G401 (cell line): ENCODE data around the gene DDX20. TPM values are rescaled to one million over a fixed set of nuclear protein-coding genes. Genes with fewer than 3 reads are reported as not detected.

ENCODE experiments used
- DNase-seq: peaks from one replicate; pipeline ENCODE4 v3.0.0-alpha.2; 2015; ENCODE audit warnings: low spot score
- in situ Hi-C: cut with HindIII; loops from 2 replicates; pipeline ENCODE4 v1.10.0; 2016; ENCODE audit warnings: low sequenced_read_pairs, mixed read lengths
- total RNA-seq: library from RNA; depleted of rRNA; stranded (reverse); fragments of >200 nt; shearing (Covaris generic); gene quantifications from 2 replicates; pipeline ENCODE4 v1.2.3, GENCODE V29; 2014

DDX20 gene
- total RNA-seq, 1 experiment from 2014 or later = 37.9 TPM

DNA sequence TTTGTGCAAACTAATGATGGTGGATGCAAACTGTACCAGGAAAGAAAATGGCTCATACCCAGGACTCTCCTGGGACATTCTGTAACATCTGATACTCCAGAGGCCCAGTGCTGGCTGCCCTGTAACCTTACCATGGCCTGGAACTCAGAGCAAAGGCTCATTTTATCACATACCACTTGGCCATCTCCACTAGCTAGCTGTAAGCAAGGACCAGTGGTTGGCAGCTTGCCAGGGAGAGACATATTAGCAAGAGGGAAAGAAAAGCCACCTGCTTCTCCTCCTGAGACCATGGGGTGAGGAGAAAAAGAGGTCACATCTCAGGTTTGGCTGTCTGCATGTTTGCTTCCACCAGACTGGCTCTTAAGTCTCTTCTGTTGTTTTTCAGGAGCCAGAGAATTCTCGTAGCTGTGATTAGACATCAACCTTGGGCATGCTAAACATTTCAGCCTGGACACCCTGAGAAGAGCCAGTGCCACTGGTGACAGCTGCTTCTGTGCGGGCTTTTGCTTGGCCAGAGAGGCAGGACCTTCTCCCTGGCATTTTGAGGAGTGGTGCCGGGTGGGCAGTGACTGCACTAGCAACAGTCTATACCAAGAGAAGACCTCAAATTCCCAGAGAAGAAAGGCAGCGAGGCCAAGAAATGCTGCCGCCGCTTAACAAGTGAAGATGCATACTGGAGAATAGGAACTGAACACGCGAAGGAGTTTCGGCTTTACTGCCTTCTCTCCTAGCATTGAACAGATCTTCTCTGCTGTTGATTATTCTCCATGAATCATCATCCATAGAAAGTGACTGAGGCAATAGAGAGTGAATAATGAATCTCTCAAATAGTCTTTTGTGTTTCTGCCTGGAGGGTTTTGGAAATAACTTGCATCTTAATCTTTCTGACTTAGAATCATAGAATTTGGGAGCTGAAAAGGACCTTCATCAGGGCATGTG is 9.8 kb upstream of the DDX20 start:
- in situ Hi-C loops = no loop called here
- peak; percentile 80 for DNase-seq

DNA sequence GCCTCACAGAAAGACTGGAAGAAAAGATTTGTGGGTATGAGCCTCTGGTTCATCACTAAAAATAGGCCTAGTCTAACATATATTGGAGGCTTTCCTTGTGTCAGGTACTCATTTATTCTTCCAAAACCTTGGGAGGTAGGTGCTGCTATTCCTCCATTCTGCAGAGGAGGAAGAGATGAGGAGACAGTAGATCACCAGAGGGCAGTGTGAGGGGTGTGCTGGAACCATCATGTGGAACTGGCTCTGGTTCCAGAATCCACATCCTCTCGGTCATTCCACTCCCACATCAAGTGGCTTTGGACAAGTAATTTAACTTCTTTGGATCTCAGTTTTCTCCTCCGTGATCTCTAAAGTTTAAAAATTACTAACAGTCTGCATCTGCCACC is 9.1 kb upstream of the DDX20 start:
- peak; percentile 16 for DNase-seq
- in situ Hi-C loops = no loop called here

DNA sequence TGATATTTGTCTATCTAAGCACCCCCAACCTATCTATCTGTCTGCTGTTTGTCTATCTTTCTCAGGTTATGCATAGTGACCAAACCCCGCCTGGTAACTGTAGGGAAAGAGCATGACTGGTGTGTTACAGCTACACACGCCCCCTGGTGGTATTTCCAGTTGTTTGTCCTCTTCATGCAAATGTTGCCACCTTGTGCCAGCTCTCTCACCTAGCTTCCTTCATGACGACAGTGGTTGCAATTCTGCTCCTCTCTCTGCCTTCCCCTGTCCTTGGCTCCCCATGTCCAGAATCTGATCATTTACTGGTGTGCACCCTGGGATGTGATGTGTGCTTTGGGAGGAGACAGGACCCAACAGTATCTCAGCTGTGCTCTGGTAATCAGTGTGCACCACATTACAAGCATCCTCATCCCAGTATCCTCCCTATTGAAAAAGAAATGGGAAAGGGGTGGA is 8.4 kb upstream of the DDX20 start:
- in situ Hi-C loops = no loop called here
- DNase-seq = peak; percentile 33

DNA sequence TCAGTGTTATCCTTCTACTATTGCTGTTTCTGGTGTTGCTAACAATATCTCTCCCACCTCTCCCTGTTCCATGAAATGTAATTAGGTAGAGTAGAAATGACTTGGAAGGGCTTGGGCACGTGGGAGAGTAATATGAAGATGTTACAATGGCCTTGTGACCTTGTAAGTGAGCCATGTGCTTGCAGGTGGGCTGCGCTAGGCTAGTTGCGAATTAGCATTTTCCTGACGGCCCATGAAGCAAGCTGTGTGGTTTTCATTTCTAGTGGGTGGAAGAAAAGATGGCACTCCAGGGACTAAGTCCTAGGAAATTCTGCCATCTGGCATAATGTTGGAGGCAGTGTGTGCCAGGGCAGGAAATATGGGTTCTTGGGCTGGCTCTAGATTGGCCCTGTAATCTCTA is 7.8 kb upstream of the DDX20 start:
- DNase-seq = peak; percentile 33
- in situ Hi-C loops = no loop called here

DNA sequence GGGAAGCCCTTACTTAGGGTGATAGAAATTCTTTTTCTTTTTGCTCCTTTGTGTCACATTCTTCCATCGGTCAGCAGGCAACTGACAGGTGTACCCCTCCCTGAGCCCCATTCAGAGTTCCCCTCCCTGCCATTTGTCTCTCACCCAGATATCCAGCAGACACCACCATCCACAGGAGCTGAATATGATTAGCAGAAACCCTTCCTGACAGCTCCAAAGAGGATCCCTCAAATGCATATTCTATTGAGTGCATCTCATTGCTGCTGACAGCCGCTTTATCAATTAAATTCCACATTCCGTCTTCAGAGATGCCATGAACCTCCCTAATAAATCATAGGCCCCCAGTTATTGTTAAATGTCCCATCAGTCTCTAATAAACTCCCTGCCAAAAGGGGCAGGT is 6.1 kb upstream of the DDX20 start:
- in situ Hi-C loops = no loop called here
- DNase-seq = no peak

DNA sequence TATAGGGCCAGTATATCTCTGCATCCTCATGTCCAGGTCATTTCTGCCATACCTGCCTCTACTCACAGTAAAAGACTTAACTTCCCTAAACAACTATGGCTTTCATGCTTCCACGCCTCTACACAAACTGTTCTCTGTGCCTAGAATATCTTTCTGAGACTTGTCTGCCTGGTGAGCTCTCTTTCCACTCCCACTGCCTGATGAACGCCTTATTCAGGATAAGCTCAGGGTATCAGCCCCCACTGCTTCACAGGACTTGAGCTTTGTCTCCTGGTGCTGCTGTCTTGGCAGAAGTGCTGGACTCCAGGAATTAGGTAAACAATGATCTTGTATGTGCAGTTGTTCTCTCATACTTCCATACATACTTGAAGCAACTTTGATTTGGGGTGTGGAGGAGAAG is 4.8 kb upstream of the DDX20 start:
- in situ Hi-C loops = no loop called here
- no peak for DNase-seq

DNA sequence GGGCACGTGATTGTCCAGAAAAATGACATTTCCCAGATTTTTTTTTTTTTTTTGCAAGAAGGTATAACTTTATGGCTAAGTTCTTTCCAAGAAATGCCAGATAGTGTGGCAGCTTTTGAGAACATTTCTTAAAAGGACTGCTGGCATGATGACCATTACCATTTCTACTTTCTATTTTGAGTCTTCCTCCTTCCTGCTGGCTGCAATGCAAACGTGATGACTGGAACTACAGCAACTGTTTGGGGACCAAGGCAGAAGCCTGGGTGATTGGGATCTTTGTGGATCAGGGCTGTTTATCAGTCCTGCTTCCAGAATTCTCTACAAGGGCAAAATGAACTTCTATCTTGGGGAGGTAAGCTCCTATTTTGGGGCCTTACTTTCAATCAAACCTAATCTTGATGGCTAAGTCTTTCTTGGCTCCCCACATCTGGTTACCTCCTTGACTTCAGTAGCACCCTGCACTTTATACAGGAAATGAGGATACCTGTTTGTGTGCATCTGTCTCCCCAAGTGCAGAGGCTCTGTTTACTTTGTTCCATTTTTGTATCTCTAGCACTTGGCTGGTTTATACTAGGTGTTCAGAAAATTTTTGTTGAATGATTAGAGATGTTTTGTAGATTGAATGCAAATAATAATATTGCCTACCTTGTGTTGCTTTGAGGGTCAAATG is 3.7 kb upstream of the DDX20 start:
- DNase-seq = no peak
- in situ Hi-C loops = no loop called here

DNA sequence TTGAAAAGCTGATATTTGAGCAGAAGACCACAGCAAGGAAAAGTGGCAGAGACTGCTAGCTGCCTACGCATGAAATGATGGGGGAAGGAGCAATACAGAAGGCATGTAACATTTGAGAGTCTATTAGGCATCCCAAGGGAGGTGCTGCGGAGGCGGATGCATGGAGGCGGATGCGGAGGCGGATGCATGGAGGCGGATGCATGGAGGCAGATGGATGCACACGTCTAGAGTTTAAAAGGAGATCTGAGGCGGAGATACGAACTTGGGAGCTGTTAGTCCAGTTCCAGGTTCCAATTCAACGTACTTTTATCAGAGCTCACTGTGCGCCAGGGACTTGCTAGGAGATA is 744 bp upstream of the DDX20 start:
- peak; percentile 71 for DNase-seq
- in situ Hi-C loops = no loop called here

DNA sequence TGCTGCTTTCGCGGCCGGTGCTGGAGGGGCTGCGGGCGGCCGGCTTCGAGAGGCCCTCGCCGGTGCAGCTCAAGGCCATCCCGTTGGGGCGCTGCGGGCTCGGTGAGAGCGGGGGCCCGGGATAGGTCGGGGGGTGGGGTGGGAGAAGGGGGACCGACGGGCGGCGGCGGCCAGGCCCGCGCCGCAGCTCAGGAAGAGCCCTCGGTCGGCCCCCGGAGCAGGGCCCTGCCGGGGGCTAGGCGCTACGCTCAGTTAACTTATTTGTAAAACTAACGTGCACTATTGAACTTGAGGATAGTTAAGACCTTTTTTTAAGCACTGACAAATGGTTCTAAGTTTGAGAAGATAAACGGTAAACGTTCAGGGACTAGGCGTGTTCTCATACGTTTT is 418 bp downstream of the DDX20 start:
- DNase-seq = no peak
- in situ Hi-C loops = no loop called here

DNA sequence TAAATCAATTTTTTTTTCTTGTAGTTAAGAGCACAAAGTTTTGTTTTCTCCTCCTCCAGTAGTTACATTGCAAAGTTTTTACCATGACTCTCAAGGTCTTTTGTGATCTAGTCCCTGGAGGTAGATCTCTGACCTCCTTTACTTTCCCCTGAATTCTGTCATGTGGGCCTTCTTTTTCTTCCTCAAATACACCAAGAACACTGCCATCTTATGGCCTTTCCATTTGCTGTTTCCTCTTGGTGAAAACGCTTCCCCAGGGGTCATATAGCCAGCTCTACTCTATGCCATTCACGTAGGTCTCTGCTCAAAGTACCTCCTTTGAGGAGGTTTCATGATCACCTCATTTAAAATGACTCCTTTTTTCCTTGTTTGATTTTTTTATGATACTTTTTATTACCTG is 2.7 kb downstream of the DDX20 start:
- in situ Hi-C loops = no loop called here
- no peak for DNase-seq

DNA sequence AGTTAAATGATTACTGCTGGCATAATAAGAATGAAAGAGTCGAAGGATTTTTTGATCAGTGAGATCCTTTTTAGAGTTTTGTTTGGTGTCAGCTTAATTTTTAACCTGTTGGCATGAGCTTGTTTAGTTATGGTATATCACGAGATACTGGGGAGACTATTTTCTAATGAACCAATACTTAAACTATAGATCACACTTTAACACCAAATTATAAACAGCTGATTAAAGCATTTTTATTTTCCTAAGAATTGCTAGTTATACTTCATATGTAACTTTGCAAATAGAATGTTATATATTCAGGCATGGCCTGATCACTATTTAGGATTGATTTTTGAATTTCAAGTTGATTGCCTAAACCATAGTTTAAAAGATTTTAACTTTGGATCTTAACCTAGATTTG is 6.0 kb downstream of the DDX20 start:
- no peak for DNase-seq
- in situ Hi-C loops = no loop called here

DNA sequence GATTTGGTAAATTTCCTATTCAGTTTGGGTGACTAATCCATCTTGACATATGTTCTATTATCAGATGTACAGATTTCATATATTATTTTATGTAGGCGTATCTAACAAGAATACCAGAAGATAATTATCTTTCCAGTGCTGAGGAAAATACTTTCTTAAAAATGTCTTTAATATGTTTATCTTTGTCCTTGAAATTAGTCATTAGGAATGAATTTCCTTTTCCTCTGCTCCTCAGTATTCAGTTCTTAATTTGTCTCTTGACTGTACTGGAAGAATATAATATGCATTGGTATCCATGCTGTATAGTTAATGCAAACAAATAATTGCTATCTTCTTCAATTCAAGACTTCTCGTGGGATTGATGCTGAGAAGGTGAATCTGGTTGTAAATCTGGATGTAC is 6.6 kb downstream of the DDX20 start:
- in situ Hi-C loops = no loop called here
- DNase-seq = no peak

DNA sequence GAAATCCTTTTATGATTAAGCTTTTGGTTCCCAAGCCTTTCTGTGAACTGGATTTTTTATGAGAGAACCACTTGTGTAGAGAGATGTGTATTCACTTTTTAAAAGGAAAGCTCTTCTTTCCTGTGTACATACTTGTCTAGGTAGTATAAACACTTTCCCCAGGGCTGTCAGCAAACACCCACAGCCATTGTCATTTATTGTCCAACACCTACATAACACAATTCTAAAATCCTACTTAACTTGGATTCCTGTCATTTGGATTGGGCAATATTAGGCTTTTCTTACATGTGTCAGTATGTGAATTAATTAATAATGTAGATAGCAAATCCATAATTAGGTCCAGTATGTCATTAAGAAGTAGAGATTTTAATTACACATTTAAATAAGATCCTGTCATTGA is 12.3 kb downstream of the DDX20 start:
- no peak for DNase-seq
- in situ Hi-C loops = no loop called here

DNA sequence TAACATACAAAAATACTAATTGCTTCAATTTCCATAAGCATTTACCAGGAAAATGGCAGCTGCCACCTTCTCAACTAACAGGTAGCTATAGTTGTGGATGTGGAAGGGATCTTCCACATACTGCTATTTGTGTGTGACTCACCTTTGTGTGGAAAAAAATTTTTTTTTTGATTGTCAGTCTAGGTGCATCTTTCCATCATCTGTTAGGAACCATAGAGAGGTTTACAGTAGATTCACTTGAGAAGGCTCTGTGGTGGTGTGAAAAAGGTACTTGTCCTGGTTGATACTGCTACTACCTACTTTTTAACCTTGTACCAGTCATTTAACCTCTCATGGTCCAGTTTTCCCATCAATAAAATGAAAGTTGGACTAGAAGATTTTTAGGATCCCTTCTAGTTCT is 12.9 kb downstream of the DDX20 start:
- DNase-seq = no peak
- in situ Hi-C loops = no loop called here

DNA sequence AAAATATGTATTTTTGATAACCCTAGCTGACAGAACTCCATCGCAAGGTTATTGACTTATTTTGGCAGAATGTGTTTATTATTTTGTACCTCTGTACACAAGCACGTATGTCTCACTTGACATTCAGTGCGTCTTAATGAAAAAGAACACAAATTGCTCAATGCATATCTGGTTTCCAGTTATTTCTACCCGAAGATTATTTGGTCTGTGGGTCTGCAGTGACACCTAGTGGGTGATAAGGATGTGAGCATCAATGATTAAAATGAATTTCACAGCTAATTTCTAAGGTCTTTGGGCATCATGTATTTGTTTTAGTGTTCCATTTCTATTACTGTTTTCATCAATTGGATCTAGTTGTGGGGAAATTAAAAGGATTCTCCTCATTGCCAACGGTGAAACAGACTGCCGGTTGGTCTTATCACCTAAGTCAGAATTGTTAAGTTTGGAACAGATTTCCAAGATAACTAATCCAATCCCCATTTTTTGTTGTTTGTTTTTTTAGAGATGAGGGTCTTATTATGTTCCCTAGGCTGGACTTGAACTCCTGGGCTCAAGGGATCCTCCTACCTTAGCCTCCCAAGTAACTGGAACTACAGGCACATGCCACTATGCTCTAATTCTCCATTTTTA is 13.9 kb downstream of the DDX20 start:
- peak; percentile 84 for DNase-seq
- in situ Hi-C loops = no loop called here

DNA sequence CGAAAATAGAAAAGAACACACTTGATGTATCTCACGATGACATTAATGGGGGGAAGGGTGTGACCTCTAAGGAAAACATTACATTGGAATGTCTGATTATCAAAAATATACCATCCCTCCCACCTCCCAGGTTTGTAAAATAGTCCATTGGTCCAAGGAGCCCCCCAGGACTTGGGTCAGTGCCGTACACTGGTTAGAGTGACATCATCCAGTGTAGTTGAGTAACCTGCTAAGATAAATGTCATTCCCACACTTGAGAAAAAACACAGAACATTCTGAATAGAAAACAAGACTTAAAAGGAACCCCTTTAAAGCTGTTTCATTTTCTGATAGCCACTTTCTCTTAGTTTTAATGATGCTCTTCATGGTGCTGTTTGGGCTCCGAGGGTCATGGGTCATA is 15.2 kb downstream of the DDX20 start:
- DNase-seq = no peak
- in situ Hi-C loops = no loop called here

DNA sequence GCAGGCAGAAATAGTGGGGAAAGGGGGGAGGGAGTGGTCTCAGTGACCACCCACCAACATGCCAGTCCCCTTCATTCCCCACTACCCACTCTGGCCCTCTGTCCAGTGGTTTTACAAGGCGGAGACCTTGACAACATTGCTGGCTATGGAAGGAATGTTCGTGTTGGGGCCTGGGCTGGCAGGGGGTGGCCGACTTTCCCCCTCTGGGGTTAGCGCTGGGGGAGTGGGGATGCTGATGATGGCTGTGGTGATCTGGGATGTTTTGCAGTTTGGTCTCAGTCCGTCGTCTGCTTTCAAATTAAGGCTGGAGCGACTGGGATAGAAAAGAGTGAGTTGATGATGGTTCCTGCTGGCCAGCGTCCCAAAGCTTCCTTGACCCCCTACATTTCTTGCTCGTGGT is 20.3 kb downstream of the DDX20 start:
- DNase-seq = no peak
- in situ Hi-C loops = no loop called here

DNA sequence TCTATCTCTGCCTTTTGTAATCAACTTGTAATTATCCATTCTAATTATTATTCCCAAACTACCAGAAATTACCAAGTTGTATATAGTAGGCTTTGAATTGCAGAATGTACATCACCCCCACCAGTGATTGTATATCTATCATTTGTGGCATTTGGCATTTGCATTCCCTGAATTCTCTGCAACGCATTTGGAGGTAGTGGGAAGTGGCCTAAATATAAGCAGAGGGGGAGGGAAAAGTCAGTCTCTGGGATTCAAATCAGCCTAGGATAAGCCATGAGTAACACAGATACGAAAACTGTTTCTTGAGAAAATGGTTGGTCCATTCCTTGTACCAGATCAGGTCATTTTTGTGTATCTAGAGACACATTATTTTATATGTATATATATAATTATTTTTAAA is 20.7 kb downstream of the DDX20 start:
- no peak for DNase-seq
- in situ Hi-C loops = no loop called here

DNA sequence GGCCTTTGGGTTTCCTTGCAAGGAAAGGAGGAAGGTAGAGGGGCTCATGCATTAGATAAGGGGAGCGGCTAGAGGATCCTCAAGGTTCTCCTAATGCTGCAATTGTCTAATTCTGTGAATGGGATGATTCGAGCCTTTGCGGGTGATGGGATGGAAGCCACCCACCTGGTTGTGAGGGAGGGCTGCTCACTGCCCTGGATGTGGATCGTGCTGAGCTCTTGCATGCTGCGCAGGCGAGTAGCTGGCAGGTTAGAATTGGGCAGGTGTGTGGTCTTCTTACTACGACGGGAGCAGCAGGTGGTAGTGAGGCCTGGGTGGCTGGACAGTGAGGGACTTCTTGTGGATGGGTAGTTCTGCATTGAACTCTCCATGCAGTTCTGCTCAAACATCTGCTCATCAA is 21.2 kb downstream of the DDX20 start:
- no peak for DNase-seq
- in situ Hi-C loops = no loop called here

DNA sequence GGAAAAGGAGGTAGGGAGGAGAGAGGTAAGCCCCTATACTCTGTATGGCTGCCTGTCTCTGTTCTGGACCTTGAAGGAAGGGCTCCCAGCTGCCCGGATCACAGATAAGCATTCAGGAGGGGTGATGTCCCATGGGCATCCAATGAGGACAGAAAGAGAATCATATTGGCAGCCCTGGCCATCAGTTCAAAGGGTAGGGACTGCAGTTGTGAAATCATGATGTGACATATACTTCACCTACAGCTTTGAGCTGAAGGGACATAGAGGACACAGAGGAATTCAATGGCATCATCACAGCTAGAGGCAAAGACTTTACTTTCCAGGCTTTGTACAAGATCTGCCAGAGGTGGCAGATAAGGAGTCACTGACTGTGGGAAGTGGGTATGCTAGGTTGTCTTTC is 21.6 kb downstream of the DDX20 start:
- DNase-seq = no peak
- in situ Hi-C loops = no loop called here
